Measurements from ENCODE around the gene CLCN1. TPM values are rescaled to one million over a fixed set of nuclear protein-coding genes. Genes with fewer than 3 reads are reported as not detected.
A peak's percentile ranks its signal among the peaks of the same experiment; 100 is the strongest.

Gene CLCN1
- total and polyA plus RNA-seq, 2 of the 8 experiments (the other 6 are each of a cell fraction or from before 2014, with no cell fraction given), result 0.36 to 0.41 TPM

DNA sequence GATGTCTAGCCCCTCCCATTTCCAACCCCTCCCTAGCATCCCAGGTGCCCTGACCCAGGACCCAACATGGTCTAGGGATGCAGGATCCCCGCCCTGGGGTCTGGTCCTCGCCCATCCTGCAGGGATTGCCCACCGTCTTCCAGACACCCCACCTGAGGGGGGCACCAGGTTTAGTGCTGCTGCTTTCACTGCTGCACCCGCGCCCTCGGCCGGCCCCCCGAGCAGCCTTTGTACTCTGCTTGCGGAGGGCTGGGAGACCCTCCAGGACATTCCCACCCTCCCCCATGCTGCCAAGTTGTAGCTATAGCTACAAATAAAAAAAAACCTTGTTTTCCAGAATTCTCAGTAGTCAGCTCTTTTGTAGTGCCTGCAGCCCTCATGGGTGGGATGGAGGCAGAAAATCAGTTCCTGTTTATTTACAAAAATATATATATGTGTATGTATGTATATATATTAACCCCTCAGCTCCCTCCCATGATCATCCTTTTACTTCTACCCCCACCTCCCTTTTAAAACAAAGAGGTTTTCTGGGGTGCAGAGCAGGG is 74.9 kb downstream of the CLCN1 start:
- Histone ChIP-seq H3K9me3 (ENCODE audit: insufficient read depth in 2 of 2, low read depth in 1 of 2, low read length in 1 of 2) (no peaks in the 10 kb centered on the region), H4K20me1 (replicated peaks in 1 of 2; ENCODE audit: control insufficient read depth in 1 of 2, insufficient read depth in 2 of 2, low read length in 2 of 2) (peaks cover 43 to 55% of the 10 kb centered on the region in 2 experiments), H3K4me1 (replicated peaks in 1 of 4; ENCODE audit: control insufficient read depth in 3 of 4, insufficient read depth in 4 of 4, low read length in 3 of 4) (peaks cover 0 to 4% (median 0%) of the 10 kb centered on the region in 4 experiments; a peak in 3 of 7 replicates), H3K79me1 (ENCODE audit: low read depth, low read length) (peaks cover 13% of the 10 kb centered on the region), H4K91ac (replicated peaks; ENCODE audit: insufficient read length, low read length) (no peak overlapping the region), H2BK20ac (ENCODE audit: low read length) (no peak overlapping the region), H3K27ac (ENCODE audit: low read depth, low read length) (no peak overlapping the region), H3K23me2 (ENCODE audit: low read depth, low read length) (no peaks in the 10 kb centered on the region; the same call in 1 of the 2 replicates), H3K79me2 (ENCODE audit: control insufficient read depth in 1 of 2, insufficient read depth in 2 of 2, low read length in 2 of 2) (peaks cover 0 to 6% of the 10 kb centered on the region in 2 experiments; a peak in 1 of 4 replicates), H2BK15ac (ENCODE audit: low read length) (no peak overlapping the region), H3K36me3 (ENCODE audit: control insufficient read depth in 2 of 4, insufficient read depth in 4 of 4, low read length in 3 of 4) (peaks cover 29 to 78% (median 67%) of the 10 kb centered on the region in 4 experiments), H3K9ac (replicated peaks in 1 of 4; ENCODE audit: extremely low read depth in 1 of 4, low read depth in 3 of 4, low read length in 3 of 4) (no peak overlapping the region), H3K4ac (replicated peaks; ENCODE audit: insufficient read length, low read depth, low read length) (no peak overlapping the region), H3K4me2 (ENCODE audit: insufficient read depth in 1 of 2, low read depth in 2 of 2, low read length in 2 of 2) (no peak overlapping the region), H2AFZ (ENCODE audit: low read length) (no peak overlapping the region), H4K5ac (ENCODE audit: insufficient read length, low read depth, low read length) (no peak overlapping the region), H3K14ac (ENCODE audit: insufficient read length) (no peak overlapping the region), H3K18ac (ENCODE audit: extremely low read depth, low read length) (no peak overlapping the region), H3K56ac (replicated peaks; ENCODE audit: insufficient read length, low read depth, low read length) (no peak overlapping the region), H2AK5ac (ENCODE audit: low read depth, low read length) (no peak overlapping the region), H3K23ac (ENCODE audit: insufficient read length) (no peak overlapping the region), H2BK120ac (replicated peaks; ENCODE audit: low read depth, low read length) (no peak overlapping the region), H3K4me3 (ENCODE audit: extremely low read depth in 1 of 4, insufficient read depth in 2 of 4, low read depth in 3 of 4, low read length in 4 of 4) (no peak overlapping the region), H4K8ac (ENCODE audit: extremely low read depth, insufficient read depth, low read length) (no peak overlapping the region), H3K27me3 (replicated peaks in 1 of 4; ENCODE audit: control insufficient read depth in 3 of 4, extremely low read depth in 1 of 4, insufficient read depth in 3 of 4, low read length in 3 of 4) (no peaks in the 10 kb centered on the region), H2BK5ac (ENCODE audit: low read depth, low read length) (no peak overlapping the region), H2BK12ac (ENCODE audit: low read depth, low read length) (no peak overlapping the region)
- DNase-seq (ENCODE audit: low read depth in 1 of 2, low spot score in 2 of 2) (no peak), FAIRE-seq (no peak)
- WGBS, 2 experiments (ENCODE audit: extremely low coverage in 1 of 2, insufficient coverage in 1 of 2, insufficient read length in 1 of 2, insufficient replicate concordance in 2 of 2, low coverage in 1 of 2, low lambda C conversion rate in 2 of 2, missing lambda C conversion rate in 1 of 2), result 86% methylated on average over 9 of the region's 9 CpGs; no CpG with 5 or more reads in 1 of the 2 experiments
- ChIA-PET POLR2A (ENCODE audit: partially characterized antibody) (interaction anchor here (0.7 to 25.2 kb wide), 12 partner anchors 12 to 91 kb away, joined by 3 to 518 read pairs (median 8); partner anchors contain the start of genes EPHA1, FAM131B and ZYX), CTCF (ENCODE audit: partially characterized antibody) (interaction anchor here (3.6 to 23.5 kb wide), 5 partner anchors 14 to 92 kb away, joined by 12 to 359 read pairs (median 65); partner anchors contain the start of genes EPHA1 and ZYX)
- TF ChIP-seq POLR2A (IDR thresholded peaks at IDR 0.05; ENCODE audit: control extremely low read depth in 1 of 2, low read depth in 2 of 2, low read length in 2 of 2), result 0 out of 3 replicates have a peak, but pooled peaks of 1 of the 2 experiments have one; percentile 64
- no peak for TF ChIP-seq CBX8 (IDR thresholded peaks at IDR 0.05; ENCODE audit: borderline replicate concordance, low read depth, low read length)
